ENCODE measurements around the gene ADARB2.

Gene ADARB2

DNA sequence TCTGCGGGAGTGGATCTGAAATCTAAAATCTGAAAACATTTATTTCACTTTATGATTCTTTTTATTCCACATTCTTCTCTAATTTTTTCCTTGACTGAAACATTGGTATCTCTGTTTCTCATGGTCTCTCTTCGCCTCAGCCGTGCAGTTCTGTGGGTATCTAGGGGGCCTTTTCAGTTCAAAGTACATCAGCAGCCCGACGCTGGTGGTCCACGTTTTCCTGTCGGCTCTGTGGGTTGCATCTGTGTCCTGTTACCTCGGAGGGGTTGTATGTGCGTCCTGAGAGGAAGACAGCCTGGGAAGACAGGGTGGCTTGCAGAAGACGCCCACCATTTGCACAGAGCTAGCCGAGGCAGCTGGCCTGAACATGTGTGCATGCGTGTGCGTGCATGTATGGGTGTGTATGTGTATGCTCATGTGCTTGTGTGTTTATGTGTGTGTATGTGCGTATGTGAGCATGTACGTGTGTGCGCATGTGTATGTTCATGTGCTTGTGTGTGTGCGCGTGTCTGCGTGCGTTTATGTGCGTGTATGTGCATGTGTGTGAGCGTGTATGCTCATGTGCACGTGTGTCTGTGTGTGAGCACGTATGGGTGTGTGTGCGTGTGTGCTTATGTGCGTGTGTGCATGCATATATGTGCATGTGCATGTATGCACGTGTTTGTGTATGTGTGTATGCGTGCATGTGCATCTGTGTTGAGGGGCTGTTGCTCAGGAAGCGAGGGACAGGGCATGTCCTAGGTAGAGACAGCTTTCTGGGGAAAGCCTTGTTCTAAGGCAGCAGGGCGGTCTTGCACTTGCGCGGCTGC lies 211.8 kb downstream of the ADARB2 start:
- ATAC-seq (no peak), DNase-seq (no peak)

DNA sequence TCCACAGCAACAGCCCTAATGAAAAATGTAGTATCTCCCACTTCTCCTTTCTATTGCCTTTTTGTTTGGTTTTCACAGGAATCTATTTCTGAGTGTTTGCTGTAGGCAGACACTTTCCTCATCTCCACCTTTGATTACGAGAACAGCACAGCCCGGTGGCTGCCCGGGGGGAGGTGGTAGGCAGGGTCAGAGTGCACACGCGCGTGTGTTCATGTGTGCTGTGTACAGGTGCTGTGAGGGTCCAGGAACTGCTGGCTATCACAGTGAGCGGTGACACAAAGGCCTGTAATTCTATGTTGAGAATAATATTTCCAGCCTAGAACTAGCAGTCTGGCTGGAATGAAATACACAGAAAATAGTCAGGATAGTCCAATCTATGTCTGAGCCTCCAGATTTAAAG lies 212.8 kb downstream of the ADARB2 start:
- ATAC-seq (no peak), DNase-seq (no peak)

GRCh38 chr10:1523221-1523620 lies 214.1 kb downstream of the ADARB2 start:
- no peak for ATAC-seq

GRCh38 chr10:1522237-1522636 lies 215.1 kb downstream of the ADARB2 start:
- ATAC-seq (no peak), DNase-seq (no peak)

More at GRCh38 chr10:1523221-1523620, 214.1 kb downstream of the ADARB2 start:
- DNase-seq: no peak

DNA sequence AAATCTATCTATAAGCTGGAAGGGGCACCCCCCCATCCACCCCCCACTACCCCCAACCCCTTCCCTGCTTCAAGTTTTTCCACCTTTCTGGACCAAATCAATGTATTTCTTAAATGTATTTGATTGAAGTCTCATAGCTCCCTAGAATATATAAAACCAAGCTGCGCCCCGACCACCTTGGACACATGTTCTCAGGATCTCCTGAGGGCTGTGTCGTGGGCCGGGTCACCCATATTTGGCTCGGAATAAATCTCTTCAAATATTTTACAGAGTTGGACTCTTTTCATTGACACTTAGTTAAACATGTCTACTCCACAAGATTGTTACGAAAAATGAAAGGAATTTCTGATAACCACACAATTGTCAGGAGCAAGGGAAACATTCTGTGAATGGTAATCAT lies 215.6 kb downstream of the ADARB2 start:
- DNase-seq: no peak
- ATAC-seq: no peak

GRCh38 chr10:1520909-1521565 lies 216.3 kb downstream of the ADARB2 start:
- no peak for DNase-seq
- ATAC-seq: no peak

DNA sequence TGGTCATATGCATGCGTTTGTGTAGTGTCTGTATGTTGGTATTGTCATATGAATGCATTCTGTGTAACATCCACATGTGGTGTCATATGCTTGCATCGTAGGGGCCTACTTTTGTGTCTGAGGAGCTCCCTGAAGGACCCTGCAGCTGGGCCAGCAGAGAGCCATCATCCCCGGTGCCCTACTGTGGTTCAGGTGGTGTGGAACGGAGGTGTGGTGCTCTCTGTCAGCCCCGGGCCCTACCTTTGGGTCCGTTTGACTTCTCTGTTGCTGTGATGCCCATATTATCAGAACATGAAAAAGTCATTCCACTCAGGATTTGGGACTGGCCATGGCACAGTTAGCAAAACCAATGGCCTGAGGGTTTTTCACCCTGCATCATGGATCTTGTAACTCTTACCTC lies 217.9 kb downstream of the ADARB2 start:
- no peak for ATAC-seq
- DNase-seq: no peak

GRCh38 chr10:1517684-1518083 lies 219.6 kb downstream of the ADARB2 start:
- DNase-seq: no peak
- ATAC-seq: no peak

DNA sequence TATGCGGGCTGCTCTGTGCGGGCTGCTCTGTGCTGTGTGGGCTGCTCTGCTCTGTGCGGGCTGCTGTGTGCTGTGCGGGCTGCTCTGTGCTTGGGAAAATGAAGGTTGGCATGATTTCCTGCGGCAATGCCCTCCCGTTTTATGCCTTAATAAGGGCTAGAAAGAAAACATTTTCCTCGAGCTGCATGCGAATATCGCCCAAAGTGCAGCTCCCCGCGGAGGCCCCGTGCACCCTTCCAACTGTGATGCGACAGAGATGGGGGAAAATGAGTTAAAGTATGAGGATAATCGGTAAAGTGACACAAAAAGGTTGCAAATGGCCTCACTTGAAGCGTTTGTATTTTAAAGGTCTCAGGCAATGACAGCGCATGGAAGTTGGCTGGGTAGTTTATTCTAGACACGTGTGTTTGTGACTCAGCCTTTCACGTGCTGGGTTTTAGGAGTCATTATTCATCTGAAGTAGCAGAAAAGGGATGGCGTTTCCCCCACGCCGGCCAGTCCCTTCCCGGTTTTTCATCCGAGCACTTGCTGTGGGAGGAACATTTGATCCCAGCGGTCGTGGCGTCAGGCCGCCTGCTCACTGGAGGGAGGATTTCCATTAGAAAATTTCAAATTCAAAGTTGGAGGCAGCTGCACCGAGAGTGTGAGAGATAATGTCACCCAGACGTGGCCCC lies 220.7 kb downstream of the ADARB2 start:
- ATAC-seq: no peak
- DNase-seq: no peak

DNA sequence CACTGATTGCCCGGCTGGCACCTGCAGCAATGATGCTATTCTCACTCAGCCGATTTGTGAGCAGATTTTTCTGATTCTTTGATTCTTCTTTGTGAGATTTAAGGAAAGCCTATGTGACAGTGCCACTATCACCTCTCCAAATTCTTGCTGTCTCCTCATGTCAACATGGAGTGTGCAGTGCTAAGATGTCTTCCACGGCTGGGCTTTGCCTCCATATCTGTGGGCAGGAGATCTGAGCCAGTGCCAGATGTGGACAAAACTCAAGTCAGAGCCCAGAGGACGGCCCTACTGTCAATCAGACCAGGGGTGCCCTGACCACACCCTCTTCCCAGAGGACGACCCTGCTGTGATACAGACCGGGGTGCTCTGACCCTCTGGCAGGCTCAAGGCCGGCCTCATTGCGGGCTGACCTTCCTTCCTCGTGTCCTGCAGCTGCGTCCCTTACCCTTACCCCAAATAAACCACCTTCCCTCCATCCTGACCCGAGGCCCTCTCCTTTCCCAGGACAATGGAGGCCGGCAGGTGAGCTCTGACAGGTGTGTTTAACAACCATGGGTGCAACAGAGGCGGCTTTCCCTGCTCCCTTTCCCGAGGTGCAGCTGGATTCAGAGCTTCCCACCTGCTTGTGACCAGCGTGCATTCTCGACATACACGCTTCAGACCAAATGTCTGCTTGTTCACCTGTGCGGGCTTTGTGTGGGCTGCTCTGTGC lies 221.4 kb downstream of the ADARB2 start:
- no peak for DNase-seq
- ATAC-seq: no peak

DNA sequence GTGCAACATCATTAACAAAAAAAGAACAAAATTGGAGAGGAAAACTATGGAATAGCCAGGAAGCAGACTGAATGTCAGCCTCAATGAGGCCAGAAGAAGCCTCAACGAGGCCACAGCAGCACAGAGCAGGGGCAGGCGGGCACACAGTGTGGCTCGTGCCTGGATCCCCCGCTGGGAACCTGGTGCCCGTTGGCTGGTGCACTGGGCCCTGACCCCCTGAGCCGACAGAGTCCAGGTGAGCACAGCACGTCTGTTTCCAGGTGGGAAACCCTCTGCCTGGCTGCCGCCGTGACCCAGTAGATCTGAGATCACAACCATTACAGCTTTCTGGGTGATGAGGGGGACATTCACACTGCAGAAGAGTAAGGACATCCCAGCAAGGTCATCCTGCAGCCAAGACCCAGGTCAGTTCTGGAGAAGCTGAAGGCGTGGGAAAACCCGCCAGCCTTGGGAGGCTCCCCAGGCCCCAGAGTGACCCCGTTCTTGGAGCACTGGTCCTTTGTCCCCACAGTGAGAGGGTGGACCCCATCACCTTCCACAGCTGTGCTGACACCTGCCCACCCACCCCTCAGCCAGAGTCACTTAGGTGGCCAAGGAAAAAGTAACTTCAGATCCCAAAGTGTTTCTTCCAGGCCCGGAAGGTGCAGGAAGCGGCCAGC lies 222.1 kb downstream of the ADARB2 start:
- no peak for ATAC-seq

GRCh38 chr10:1514681-1515080 lies 222.6 kb downstream of the ADARB2 start:
- ATAC-seq (no peak), DNase-seq (no peak)

More for the DNA sequence above, 222.1 kb downstream of the ADARB2 start:
- DNase-seq: no peak

DNA sequence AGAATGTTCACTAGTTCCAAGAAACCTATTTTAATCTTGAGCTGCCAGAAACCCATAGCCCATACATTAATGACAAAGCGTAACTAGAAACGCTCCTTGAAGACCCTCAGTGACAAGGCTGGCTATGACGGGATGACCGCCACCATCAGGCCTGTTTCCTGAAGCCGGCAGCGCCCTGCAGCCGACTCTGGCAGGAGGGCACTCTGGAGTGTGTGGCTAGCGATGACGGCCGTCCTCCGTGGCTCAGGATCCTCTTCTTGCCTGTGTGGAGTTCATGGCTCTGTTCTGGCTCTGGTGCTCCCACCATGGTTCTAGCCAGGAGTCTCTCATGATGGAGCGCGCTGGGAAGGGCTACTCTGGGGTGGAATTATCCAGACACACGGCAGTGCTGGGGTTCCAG lies 224.1 kb downstream of the ADARB2 start:
- DNase-seq (no peak), ATAC-seq (no peak)

DNA sequence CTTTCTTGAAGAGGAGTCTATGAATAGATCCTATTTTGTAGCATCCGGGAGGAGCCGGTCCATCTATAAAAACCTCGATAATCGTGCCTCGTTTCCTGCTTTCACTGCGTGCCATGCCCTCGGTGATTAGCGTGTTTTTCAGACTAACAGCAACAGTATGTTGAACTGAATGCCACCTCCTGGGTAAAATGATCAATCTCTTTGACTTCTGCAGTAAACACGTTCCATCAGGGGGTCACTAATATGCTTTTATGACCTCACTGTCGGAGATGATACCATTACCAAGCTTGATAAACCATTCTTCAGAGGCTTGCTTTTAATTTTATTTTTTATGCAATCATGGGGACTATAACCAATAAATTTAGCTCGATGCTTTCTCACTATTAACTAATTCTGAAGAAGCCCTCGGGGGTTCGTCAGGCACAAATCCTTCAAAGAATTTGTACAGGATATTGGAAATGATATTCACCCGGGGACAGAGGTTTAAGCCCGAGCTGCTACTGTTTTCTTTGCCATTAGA lies 228.3 kb downstream of the ADARB2 start:
- ATAC-seq: no peak
- DNase-seq: no peak

DNA sequence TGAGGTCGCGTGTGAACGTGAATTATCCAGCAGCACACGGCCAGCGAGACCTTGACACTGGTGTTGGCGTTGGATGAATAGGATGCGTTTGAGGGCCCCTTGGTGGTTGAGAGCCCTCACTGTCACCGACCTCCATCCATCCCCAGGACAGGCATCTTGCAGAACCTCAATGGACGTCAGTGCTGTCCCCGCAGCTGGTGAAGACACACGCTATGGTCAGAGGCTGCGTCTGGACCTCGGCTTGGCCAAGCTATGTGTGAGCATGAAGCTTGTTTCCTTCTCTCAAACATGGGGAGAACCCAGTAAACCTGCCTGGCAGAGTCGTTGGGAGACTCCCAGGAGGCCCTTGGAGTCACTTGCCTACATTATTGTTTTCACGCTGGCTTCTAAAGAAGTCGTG lies 229.2 kb downstream of the ADARB2 start:
- DNase-seq (no peak), ATAC-seq (no peak)

DNA sequence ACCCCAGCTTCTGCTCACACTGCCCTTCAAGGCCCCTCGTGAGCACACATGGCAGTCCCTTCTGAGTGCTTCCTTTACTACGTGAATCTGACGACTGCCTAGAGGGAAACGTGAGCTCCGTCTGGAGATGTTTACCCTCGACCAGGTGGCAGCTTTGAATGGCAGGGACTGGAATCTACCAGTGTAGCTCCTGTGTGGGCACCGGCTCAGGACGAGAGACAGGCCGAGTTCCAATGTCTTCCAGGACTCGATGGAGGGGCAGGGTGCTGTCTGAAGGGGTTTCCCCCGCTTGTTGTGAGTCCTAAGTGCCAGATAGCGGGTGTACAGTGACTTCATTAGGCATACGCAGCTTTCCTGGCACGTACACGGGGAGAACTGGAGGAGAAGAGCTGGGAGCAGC lies 229.9 kb downstream of the ADARB2 start:
- no peak for ATAC-seq
- DNase-seq: no peak

GRCh38 chr10:1504940-1505339 lies 232.4 kb downstream of the ADARB2 start:
- ATAC-seq: no peak
- DNase-seq: no peak

GRCh38 chr10:1504286-1504685 lies 233.0 kb downstream of the ADARB2 start:
- no peak for ATAC-seq
- DNase-seq: no peak

DNA sequence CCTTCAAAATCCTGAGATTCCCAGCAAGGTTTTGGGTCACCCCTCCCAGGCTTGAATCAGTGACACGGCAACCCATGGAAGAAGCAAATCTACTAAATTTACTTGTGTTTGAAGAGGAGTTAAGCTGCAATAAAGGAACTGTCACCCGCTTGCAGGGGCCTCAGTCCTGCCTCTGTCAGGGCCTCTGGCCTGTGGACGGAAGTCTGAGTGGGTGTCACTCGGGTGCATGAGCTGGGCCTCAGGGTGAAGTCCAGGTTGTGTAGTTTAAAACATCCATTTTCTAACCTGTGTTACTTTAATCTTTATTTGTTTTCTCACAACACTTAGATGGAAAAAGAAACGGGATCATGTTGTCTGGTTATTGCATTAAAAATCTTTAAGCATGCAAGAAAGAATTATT lies 234.9 kb downstream of the ADARB2 start:
- DNase-seq (no peak), ATAC-seq (no peak)

GRCh38 chr10:1499359-1499957 lies 237.9 kb downstream of the ADARB2 start:
- peak; percentile 68 for ATAC-seq
- DNase-seq: no peak

- no peak for DNase-seq
- ATAC-seq: peak; percentile 35
These were observed 238.5 kb downstream of the ADARB2 start for GRCh38 chr10:1498746-1499358.
